CD4-positive, alpha-beta T cell treated with Interleukin-15 for 4 hours (primary cell): ENCODE measurements around the gene PPP2R2B.
"Not testable (repeated sequence)": the region's sequence is repeated elsewhere in the genome, so short reads cannot be mapped to it uniquely, and the experiment has no call there.

Source experiments
- DNase-seq: peaks from one replicate; pipeline ENCODE4 v3.0.0-alpha.2; 2020; ENCODE audit warnings: low spot score

The PPP2R2B gene

GRCh38 chr5:146607659-146608332 lies 270.8 kb downstream of the PPP2R2B start:
- DNase-seq: no peak

GRCh38 chr5:146606893-146607292 lies 271.7 kb downstream of the PPP2R2B start:
- no peak for DNase-seq

GRCh38 chr5:146600376-146600775 lies 278.2 kb downstream of the PPP2R2B start:
- no peak for DNase-seq

- DNase-seq: no peak
Observed at GRCh38 chr5:146599261-146599660, 279.3 kb downstream of the PPP2R2B start.

- no peak for DNase-seq
Observed at GRCh38 chr5:146595088-146595487, 283.5 kb downstream of the PPP2R2B start.

GRCh38 chr5:146592352-146592751 lies 286.2 kb downstream of the PPP2R2B start:
- no peak for DNase-seq

GRCh38 chr5:146589028-146589345 lies 289.6 kb downstream of the PPP2R2B start:
- no peak for DNase-seq

- DNase-seq: no peak
Observed at GRCh38 chr5:146588331-146589027, 290.1 kb downstream of the PPP2R2B start.

- no peak for DNase-seq
Observed at GRCh38 chr5:146586752-146587151, 291.8 kb downstream of the PPP2R2B start.

GRCh38 chr5:146584750-146585149 lies 293.8 kb downstream of the PPP2R2B start:
- DNase-seq: no peak

GRCh38 chr5:146582051-146582596 lies 296.4 kb downstream of the PPP2R2B start:
- no peak for DNase-seq

GRCh38 chr5:146580237-146580636 lies 298.3 kb downstream of the PPP2R2B start:
- no peak for DNase-seq

- DNase-seq: no peak
Observed at GRCh38 chr5:146574713-146575112, 303.8 kb downstream of the PPP2R2B start.

- no peak for DNase-seq
Observed at GRCh38 chr5:146568161-146568560, 310.4 kb downstream of the PPP2R2B start.

GRCh38 chr5:146565764-146566367 lies 312.7 kb downstream of the PPP2R2B start:
- DNase-seq: peak; percentile 41

- no peak for DNase-seq
Observed at GRCh38 chr5:146564007-146564762, 314.4 kb downstream of the PPP2R2B start.

- DNase-seq: no peak
Observed at GRCh38 chr5:146562461-146562860, 316.1 kb downstream of the PPP2R2B start.

GRCh38 chr5:146561711-146562110 lies 316.8 kb downstream of the PPP2R2B start:
- no peak for DNase-seq

- DNase-seq: no peak
Observed at GRCh38 chr5:146560205-146560812, 318.2 kb downstream of the PPP2R2B start.

GRCh38 chr5:146556884-146557283 lies 321.7 kb downstream of the PPP2R2B start:
- DNase-seq: not testable (repeated sequence)

GRCh38 chr5:146553446-146553845 lies 325.1 kb downstream of the PPP2R2B start:
- no peak for DNase-seq

- DNase-seq: no peak
Observed at GRCh38 chr5:146549615-146550014, 328.9 kb downstream of the PPP2R2B start.
